Mesenchymal stem cell (in vitro differentiated cells and primary cell): Measurements from ENCODE around the gene FURIN.
A peak's percentile ranks its signal among the peaks of the same experiment; 100 is the strongest.

Source experiments
- DNase-seq: peaks from one replicate; pipeline ENCODE4 v3.0.0-alpha.2; 2013
- H2AFZ ChIP-seq: one replicate; pipeline ENCODE4 v1.6.1; 2013; ENCODE audit warnings: low read depth, mild to moderate bottlenecking, control low read depth, inconsistent platforms, low read length, moderate library complexity
- H2AK5ac ChIP-seq: 2 replicates; pipeline ENCODE4 v1.6.1; 2013; ENCODE audit warnings: low read length, moderate library complexity, mild to moderate bottlenecking, inconsistent platforms; ENCODE audit not compliant: severe bottlenecking
- H2BK120ac ChIP-seq: one replicate; pipeline ENCODE4 v1.6.1; 2013; ENCODE audit warnings: low read depth, mild to moderate bottlenecking, inconsistent platforms, low read length, moderate library complexity
- H2BK12ac ChIP-seq, 2 experiments: one replicate each; pipeline ENCODE4 v1.6.1; 2013; ENCODE audit warnings: inconsistent platforms in 2 of 2, low read length in 2 of 2, mild to moderate bottlenecking in 2 of 2, moderate library complexity in 2 of 2, control low read depth in 1 of 2
- H2BK15ac ChIP-seq: one replicate; pipeline ENCODE4 v1.6.1; 2013; ENCODE audit warnings: mild to moderate bottlenecking, low read depth, inconsistent platforms; ENCODE audit not compliant: poor library complexity, severe bottlenecking
- H2BK5ac ChIP-seq: 2 replicates; pipeline ENCODE4 v1.6.1; 2013; ENCODE audit warnings: low read depth, mild to moderate bottlenecking, low read length, control low read depth, inconsistent platforms; ENCODE audit not compliant: poor library complexity, severe bottlenecking
- H3K14ac ChIP-seq, 2 experiments: one replicate each; pipeline ENCODE4 v1.6.1; 2013; ENCODE audit warnings: inconsistent platforms in 2 of 2, low read length in 2 of 2, control low read depth in 1 of 2, mild to moderate bottlenecking in 1 of 2, moderate library complexity in 1 of 2
- H3K18ac ChIP-seq, 2 experiments: one replicate each; pipeline ENCODE4 v1.6.1; 2013; ENCODE audit warnings: inconsistent platforms in 2 of 2, low read length in 2 of 2, control low read depth in 1 of 2, low read depth in 1 of 2, mild to moderate bottlenecking in 1 of 2
- H3K23ac ChIP-seq, 2 experiments: one replicate each; pipeline ENCODE4 v1.6.1; 2013; ENCODE audit warnings: inconsistent platforms in 2 of 2, low read length in 2 of 2, mild to moderate bottlenecking in 2 of 2, moderate library complexity in 2 of 2, control low read depth in 1 of 2
- H3K27ac ChIP-seq: 2 replicates; pipeline ENCODE4 v1.5.1; 2013; ENCODE audit warnings: mild to moderate bottlenecking, moderate library complexity, low read length, control low read depth, inconsistent platforms; ENCODE audit not compliant: poor library complexity, severe bottlenecking
- H3K27me3 ChIP-seq, 2 experiments: 2 replicates each; pipeline versions ENCODE4 v1.6.1 to v1.7.0; 2013; ENCODE audit warnings: low read length in 2 of 2, mild to moderate bottlenecking in 2 of 2, moderate library complexity in 2 of 2, control low read depth in 1 of 2, inconsistent platforms in 1 of 2; ENCODE audit not compliant: control insufficient read depth in 1 of 2, insufficient read depth in 1 of 2
- H3K36me3 ChIP-seq, 2 experiments: 2 replicates each; pipeline versions ENCODE4 v1.6.1 to v1.7.0; 2013; ENCODE audit warnings: low read length in 2 of 2, control low read depth in 1 of 2, inconsistent platforms in 1 of 2, low read depth in 1 of 2, mild to moderate bottlenecking in 1 of 2; ENCODE audit not compliant: insufficient read depth in 2 of 2, control insufficient read depth in 1 of 2
- H3K4ac ChIP-seq, 2 experiments: one replicate each; pipeline ENCODE4 v1.6.1; 2013; ENCODE audit warnings: inconsistent platforms in 2 of 2, low read length in 2 of 2, mild to moderate bottlenecking in 2 of 2, moderate library complexity in 2 of 2, control low read depth in 1 of 2, low read depth in 1 of 2
- H3K4me1 ChIP-seq: 2 replicates; pipeline ENCODE4 v1.6.1; 2013; ENCODE audit warnings: low read depth, low read length, control low read depth; ENCODE audit not compliant: control insufficient read depth, insufficient read depth
- H3K4me2 ChIP-seq: 2 replicates; pipeline ENCODE4 v1.6.1; 2013; ENCODE audit warnings: low read length, mild to moderate bottlenecking, inconsistent platforms; ENCODE audit not compliant: poor library complexity, severe bottlenecking
- H3K4me3 ChIP-seq, 2 experiments: 2 replicates each; pipeline versions ENCODE4 v1.5.1 to v1.7.0; 2013; ENCODE audit warnings: low read length in 2 of 2, mild to moderate bottlenecking in 2 of 2, control low read depth in 1 of 2, low read depth in 1 of 2; ENCODE audit not compliant: insufficient read depth in 1 of 2
- H3K79me1 ChIP-seq: replicated peaks from 2 replicates; pipeline ENCODE4 v1.6.1; 2013; ENCODE audit warnings: mild to moderate bottlenecking, control low read depth, low read length, inconsistent platforms; ENCODE audit not compliant: poor library complexity, severe bottlenecking
- H3K9ac ChIP-seq: 2 replicates; pipeline ENCODE4 v1.7.0; 2013; ENCODE audit warnings: mild to moderate bottlenecking, low read length, moderate library complexity
- H3K9me3 ChIP-seq: 2 replicates; pipeline ENCODE4 v1.7.0; 2013; ENCODE audit warnings: mild to moderate bottlenecking, low read length; ENCODE audit not compliant: control insufficient read depth
- H4K8ac ChIP-seq: one replicate; pipeline ENCODE4 v1.6.1; 2013; ENCODE audit warnings: inconsistent platforms, mild to moderate bottlenecking, low read length, moderate library complexity
- H4K91ac ChIP-seq: one replicate; pipeline ENCODE4 v1.6.1; 2013; ENCODE audit warnings: mild to moderate bottlenecking, low read length, inconsistent platforms
- WGBS: methylation state at CpG from one replicate; pipeline ENCODE4 v1.1.7; 2013; ENCODE audit warnings: mixed read lengths; 5-methylcytosine and 5-hydroxymethylcytosine counted together

Gene FURIN

GRCh38 chr15:90826886-90827435 lies 41.4 kb upstream of the FURIN start:
- no peaks in the 10 kb centered on the region for H3K36me3 ChIP-seq
- H3K79me1 ChIP-seq = no peaks in the 10 kb centered on the region
- H3K27me3 ChIP-seq = peaks cover 4 to 29% of the 10 kb centered on the region in 2 experiments
- no peak overlapping the region for H3K14ac ChIP-seq
- H3K9me3 ChIP-seq = no peaks in the 10 kb centered on the region
- no peak overlapping the region for H2BK5ac ChIP-seq
- no peak overlapping the region for H2BK12ac ChIP-seq
- peak overlapping the region; percentile 86 for H2BK15ac ChIP-seq
- H2AK5ac ChIP-seq = no peak overlapping the region
- no peak overlapping the region for H2AFZ ChIP-seq
- H3K27ac ChIP-seq = no peak overlapping the region
- no peak overlapping the region for H4K8ac ChIP-seq
- H3K4me1 ChIP-seq = peaks cover 6% of the 10 kb centered on the region
- H2BK120ac ChIP-seq = no peak overlapping the region
- H3K4ac ChIP-seq = no peak overlapping the region
- no peak overlapping the region for H3K4me3 ChIP-seq
- H3K9ac ChIP-seq = no peak overlapping the region
- no peak overlapping the region for H3K23ac ChIP-seq
- DNase-seq = no peak
- H3K4me2 ChIP-seq = no peak overlapping the region
- H4K91ac ChIP-seq = no peak overlapping the region
- WGBS = 97% methylated on average over 18 of the region's 20 CpGs
- H3K18ac ChIP-seq = no peak overlapping the region

- Histone ChIP-seq H4K91ac (no peak overlapping the region), H3K9ac (no peak overlapping the region), H2AK5ac (no peak overlapping the region), H3K27ac (no peak overlapping the region), H2BK12ac (no peak overlapping the region), H3K4me2 (no peak overlapping the region), H3K18ac (no peak overlapping the region), H3K14ac (no peak overlapping the region), H3K23ac (no peak overlapping the region), H3K4me1 (peaks cover 6% of the 10 kb centered on the region), H2AFZ (no peak overlapping the region), H3K36me3 (no peaks in the 10 kb centered on the region), H3K9me3 (no peaks in the 10 kb centered on the region), H2BK120ac (no peak overlapping the region), H2BK15ac (no peak overlapping the region), H3K4ac (no peak overlapping the region), H3K79me1 (no peaks in the 10 kb centered on the region), H2BK5ac (no peak overlapping the region), H3K27me3 (peaks cover 4 to 21% of the 10 kb centered on the region in 2 experiments), H3K4me3 (no peak overlapping the region), H4K8ac (no peak overlapping the region)
- 88% methylated on average over 12 of the region's 12 CpGs for WGBS
- DNase-seq = no peak
Observed at GRCh38 chr15:90828111-90828510, 40.3 kb upstream of the FURIN start.

- Histone ChIP-seq H4K8ac (no peak overlapping the region), H3K14ac (no peak overlapping the region), H2BK12ac (no peak overlapping the region), H3K4me2 (no peak overlapping the region), H3K4ac (no peak overlapping the region), H3K9me3 (no peaks in the 10 kb centered on the region), H3K4me1 (peaks cover 6% of the 10 kb centered on the region), H4K91ac (no peak overlapping the region), H3K79me1 (no peaks in the 10 kb centered on the region), H2AK5ac (no peak overlapping the region), H3K4me3 (no peak overlapping the region), H2AFZ (no peak overlapping the region), H3K27me3 (peaks cover 4 to 17% of the 10 kb centered on the region in 2 experiments), H2BK5ac (no peak overlapping the region), H3K36me3 (no peaks in the 10 kb centered on the region), H3K23ac (no peak overlapping the region), H3K18ac (no peak overlapping the region), H2BK15ac (no peak overlapping the region), H2BK120ac (no peak overlapping the region), H3K27ac (no peak overlapping the region), H3K9ac (no peak overlapping the region)
- DNase-seq = no peak
- WGBS = 87% methylated on average over 6 of the region's 6 CpGs
Observed at GRCh38 chr15:90829126-90829525, 39.3 kb upstream of the FURIN start.

DNA sequence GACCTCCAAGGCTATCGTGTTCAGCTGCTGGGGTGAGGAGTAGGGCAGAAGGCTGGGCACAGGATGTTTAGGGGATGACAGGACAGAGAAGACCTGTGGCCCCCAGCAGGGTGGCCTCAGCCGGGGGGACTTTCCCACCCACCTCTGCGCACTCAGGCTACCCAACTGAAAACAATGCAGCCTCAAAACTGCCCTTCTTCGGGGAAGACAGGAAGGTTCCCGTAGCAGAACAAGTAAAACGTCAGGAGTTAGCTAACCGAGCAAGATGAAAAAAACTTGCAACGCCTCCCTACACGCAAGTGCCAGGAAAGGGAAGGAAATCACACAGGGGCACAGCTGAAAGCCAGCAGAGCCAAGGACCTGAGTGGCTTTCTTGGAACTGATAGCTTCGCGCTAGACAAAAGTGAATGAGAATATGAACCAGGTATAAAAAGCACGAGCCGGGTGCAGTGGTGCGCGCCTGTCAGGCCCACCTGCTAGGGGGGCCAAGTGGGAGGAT lies 38.4 kb upstream of the FURIN start:
- no peak overlapping the region for H2BK12ac ChIP-seq
- H2BK15ac ChIP-seq = no peak overlapping the region
- no peak overlapping the region for H2AFZ ChIP-seq
- no peaks in the 10 kb centered on the region for H3K79me1 ChIP-seq
- H3K23ac ChIP-seq = peak overlapping the region in 1 of 2 experiments; percentile 83
- H3K14ac ChIP-seq = no peak overlapping the region
- H3K9me3 ChIP-seq = no peaks in the 10 kb centered on the region
- DNase-seq = no peak
- no peak overlapping the region for H4K8ac ChIP-seq
- H2BK120ac ChIP-seq = no peak overlapping the region
- no peak overlapping the region for H3K9ac ChIP-seq
- peaks cover 6% of the 10 kb centered on the region for H3K4me1 ChIP-seq
- peak overlapping the region in 1 of 2 experiments; percentile 27 for H3K4ac ChIP-seq
- no peak overlapping the region for H2AK5ac ChIP-seq
- no peak overlapping the region for H3K4me3 ChIP-seq
- H3K27me3 ChIP-seq = peaks cover 0 to 11% of the 10 kb centered on the region in 2 experiments
- H3K27ac ChIP-seq = no peak overlapping the region
- H3K18ac ChIP-seq = no peak overlapping the region
- H2BK5ac ChIP-seq = no peak overlapping the region
- H3K4me2 ChIP-seq = peak overlapping the region; percentile 30
- H3K36me3 ChIP-seq = no peaks in the 10 kb centered on the region
- WGBS = 89% methylated on average over 15 of the region's 15 CpGs
- no peak overlapping the region for H4K91ac ChIP-seq
